Natural killer cell (primary cell): ENCODE data around the gene RPS26. TPM values are rescaled to one million over a fixed set of nuclear protein-coding genes. Genes with fewer than 3 reads are reported as not detected.
"Not testable (repeated sequence)": the region's sequence is repeated elsewhere in the genome, so short reads cannot be mapped to it uniquely, and the experiment has no call there.

Experiments used
- ATAC-seq, 3 donors: fragments of 150-1000 bp in 2 of 3; fragments of 200-7000 bp in 1 of 3; cut with Tn5 transposase; 1 replicate in 1 of 3; 2 replicates in 2 of 3; pipeline ENCODE4 v1.10.0; 2021; ENCODE audit warnings: mild to moderate bottlenecking in 2 of 3, moderate library complexity in 2 of 3
- DNase-seq, 2 donors: peaks; one replicate each; pipeline versions ENCODE4 v3.0.0 to v3.0.0-alpha.2; 2013 to 2021; ENCODE audit warnings: mixed read lengths in 1 of 2
- H3K27ac ChIP-seq: one replicate; pipeline ENCODE4 v1.5.1; 2013; ENCODE audit warnings: mild to moderate bottlenecking, low read length
- H3K27me3 ChIP-seq: one replicate; pipeline ENCODE4 v1.6.1; 2013; ENCODE audit warnings: low read length; ENCODE audit not compliant: control insufficient read depth, insufficient read depth
- H3K36me3 ChIP-seq: one replicate; pipeline ENCODE4 v1.6.1; 2013; ENCODE audit warnings: low read length; ENCODE audit not compliant: control insufficient read depth, insufficient read depth
- H3K4me1 ChIP-seq: one replicate; pipeline ENCODE4 v1.6.1; 2013; ENCODE audit warnings: low read length; ENCODE audit not compliant: control insufficient read depth, insufficient read depth
- H3K4me3 ChIP-seq: one replicate; pipeline ENCODE4 v1.5.1; 2013; ENCODE audit warnings: low read length
- H3K9me3 ChIP-seq: one replicate; pipeline ENCODE4 v1.6.1; 2013; ENCODE audit warnings: low read length; ENCODE audit not compliant: control insufficient read depth, insufficient read depth
- H3K27ac Mint-ChIP-seq, 2 donors: one replicate each; pipeline ENCODE4 v1.8.0; 2022; ENCODE audit warnings: mild to moderate bottlenecking in 2 of 2, mixed read lengths in 2 of 2, moderate library complexity in 1 of 2
- H3K27me3 Mint-ChIP-seq, 2 donors: one replicate each; pipeline ENCODE4 v1.8.0; 2022; ENCODE audit warnings: low read depth in 2 of 2, mixed read lengths in 2 of 2
- H3K36me3 Mint-ChIP-seq: one replicate; pipeline ENCODE4 v1.8.0; 2022; ENCODE audit warnings: mixed read lengths
- H3K4me1 Mint-ChIP-seq, 2 donors: one replicate each; pipeline ENCODE4 v1.8.0; 2022; ENCODE audit warnings: mixed read lengths in 2 of 2
- H3K4me3 Mint-ChIP-seq: one replicate; pipeline ENCODE4 v1.8.0; 2022; ENCODE audit warnings: mild to moderate bottlenecking, moderate library complexity, mixed read lengths
- H3K9me3 Mint-ChIP-seq, 2 donors: one replicate each; pipeline ENCODE4 v1.8.0; 2022; ENCODE audit warnings: mixed read lengths in 2 of 2
- WGBS: methylation state at CpG from one replicate; pipeline ENCODE4 v1.1.7; 2013; ENCODE audit warnings: missing lambda C conversion rate; ENCODE audit not compliant: insufficient coverage; 5-methylcytosine and 5-hydroxymethylcytosine counted together
- intact Hi-C: fragments of 100-400 bp; cut with micrococcal nuclease; formaldehyde crosslinking; loops from one replicate; pipeline ENCODE4 v1.14.2; 2022
- total RNA-seq, 4 donors: library from RNA; stranded (reverse); fragments of 120-200 nt in 1 of 4; gene quantifications; one replicate each; pipeline versions ENCODE4 v1.2.3 to v1.2.4, GENCODE V29; 2013 to 2022
- TF ChIP-seq, protein P1 (sequence below): fragments of 200-600 bp; IDR thresholded peaks from one replicate; pipeline ENCODE4 v1.8.0; 2022; ENCODE audit warnings: antibody characterized with exemption

Gene RPS26
- total RNA-seq, 3 donors from 2014 or later (not counting 1 experiment from before 2014, with no cell fraction given) = 29.5 to 50.3 (median 35.5) TPM

DNA sequence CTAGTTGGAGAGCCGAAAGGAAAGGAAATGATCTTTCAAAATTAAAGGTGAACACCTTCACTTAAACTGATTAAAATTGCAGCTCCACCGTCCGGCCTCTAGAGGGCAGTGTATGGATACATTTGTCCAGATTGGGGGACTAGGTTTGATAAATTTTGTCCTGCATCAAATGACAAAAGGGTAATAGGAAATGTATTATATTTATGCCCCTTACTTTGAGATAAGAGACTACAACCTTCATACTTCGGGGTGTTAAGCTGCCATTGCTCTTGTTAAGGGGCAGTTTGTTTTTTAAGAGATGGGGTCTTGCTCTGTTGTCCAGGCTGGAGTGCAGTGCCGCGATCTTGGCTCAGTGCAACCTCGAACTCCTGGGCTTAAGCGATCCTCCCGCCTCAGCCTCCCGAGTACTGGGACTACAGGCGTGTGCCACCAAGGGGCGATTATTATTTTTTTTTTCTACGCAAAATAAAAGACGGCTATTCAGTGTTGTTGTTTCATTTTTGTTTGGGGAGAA lies 45.5 kb upstream of the RPS26 start:
- intact Hi-C loops = loop anchor here (1.0 to 2.0 kb wide), 3 partner anchors 33 to 108 kb away; partner anchors contain the start of genes PA2G4 and RPS26
- Mint-ChIP-seq H3K27me3 (no peaks in the 10 kb centered on the region), H3K4me1 (peaks cover 14 to 20% of the 10 kb centered on the region in 2 donors), H3K4me3 (peak overlapping the region; percentile 89), H3K36me3 (peaks cover 11% of the 10 kb centered on the region), H3K9me3 (no peaks in the 10 kb centered on the region), H3K27ac (peak overlapping the region; percentile 65 to 84)
- Histone ChIP-seq H3K27me3 (no peaks in the 10 kb centered on the region), H3K36me3 (peaks cover 30% of the 10 kb centered on the region), H3K9me3 (no peaks in the 10 kb centered on the region), H3K4me1 (peaks cover 21% of the 10 kb centered on the region), H3K27ac (no peak overlapping the region), H3K4me3 (peak overlapping the region; percentile 42)
- ATAC-seq = peak; percentile 62 to 80 (median 62)
- 44% methylated on average over 12 of the region's 14 CpGs for WGBS
- DNase-seq = peak; percentile 38 to 89
- TF ChIP-seq, protein P1, sequence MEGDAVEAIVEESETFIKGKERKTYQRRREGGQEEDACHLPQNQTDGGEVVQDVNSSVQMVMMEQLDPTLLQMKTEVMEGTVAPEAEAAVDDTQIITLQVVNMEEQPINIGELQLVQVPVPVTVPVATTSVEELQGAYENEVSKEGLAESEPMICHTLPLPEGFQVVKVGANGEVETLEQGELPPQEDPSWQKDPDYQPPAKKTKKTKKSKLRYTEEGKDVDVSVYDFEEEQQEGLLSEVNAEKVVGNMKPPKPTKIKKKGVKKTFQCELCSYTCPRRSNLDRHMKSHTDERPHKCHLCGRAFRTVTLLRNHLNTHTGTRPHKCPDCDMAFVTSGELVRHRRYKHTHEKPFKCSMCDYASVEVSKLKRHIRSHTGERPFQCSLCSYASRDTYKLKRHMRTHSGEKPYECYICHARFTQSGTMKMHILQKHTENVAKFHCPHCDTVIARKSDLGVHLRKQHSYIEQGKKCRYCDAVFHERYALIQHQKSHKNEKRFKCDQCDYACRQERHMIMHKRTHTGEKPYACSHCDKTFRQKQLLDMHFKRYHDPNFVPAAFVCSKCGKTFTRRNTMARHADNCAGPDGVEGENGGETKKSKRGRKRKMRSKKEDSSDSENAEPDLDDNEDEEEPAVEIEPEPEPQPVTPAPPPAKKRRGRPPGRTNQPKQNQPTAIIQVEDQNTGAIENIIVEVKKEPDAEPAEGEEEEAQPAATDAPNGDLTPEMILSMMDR = peak; percentile 83

DNA sequence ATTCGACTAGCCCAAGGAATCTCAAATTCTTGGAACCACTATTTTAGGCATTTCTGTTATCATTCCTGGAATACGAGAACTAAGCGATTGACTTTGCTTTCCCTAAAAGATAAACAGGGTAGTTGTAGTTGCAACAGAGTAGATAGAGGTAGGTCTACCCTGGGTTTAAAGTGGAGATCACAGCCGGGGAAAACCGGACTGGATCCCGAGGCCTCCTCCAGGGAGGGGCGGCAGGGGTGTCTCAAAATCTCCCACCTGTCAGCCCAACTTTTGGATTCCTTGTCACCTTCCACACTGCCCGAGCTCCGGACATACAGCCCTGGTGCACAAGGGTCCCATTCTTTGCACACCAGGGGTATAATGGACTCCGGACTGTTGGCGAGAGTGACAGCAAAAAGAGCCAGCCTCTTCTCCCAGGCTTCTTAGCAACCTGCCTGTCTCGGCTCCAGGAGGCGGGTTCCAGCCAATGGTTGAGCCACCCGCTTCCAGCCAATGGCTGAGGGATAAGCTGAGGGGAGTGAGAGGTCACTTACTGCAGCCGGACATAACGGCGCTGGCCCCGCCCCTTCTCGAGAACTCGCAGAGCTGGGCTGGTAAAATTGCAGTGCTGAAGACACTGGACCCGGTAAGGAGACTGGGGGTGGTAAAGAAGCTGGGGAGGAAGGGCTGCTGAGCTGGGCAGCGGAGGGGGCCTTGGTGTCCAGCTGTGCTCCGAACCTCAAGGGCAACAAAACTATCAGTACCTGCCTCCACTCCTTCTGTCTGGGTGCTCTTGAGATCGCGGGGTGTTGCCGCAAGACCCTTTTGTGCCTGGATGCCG lies 44.8 kb upstream of the RPS26 start, which contains the start of gene SUOX:
Gene SUOX, plus strand, starts transcription at position 562 of the 820 bp plus-strand sequence. CDS start 4,946 bp downstream, outside the sequence.
- Mint-ChIP-seq H3K4me3 (peak within 1 kb of the TSS; percentile 89), H3K36me3 (peaks cover 8% of the 10 kb centered on the region), H3K27me3 (no peaks in the 10 kb centered on the region), H3K4me1 (peaks cover 14 to 20% of the 10 kb centered on the region in 2 donors), H3K9me3 (no peaks in the 10 kb centered on the region), H3K27ac (peak within 1 kb of the TSS; percentile 65 to 84)
- no peaks in the 10 kb centered on the region for H3K27me3 ChIP-seq
- peak within 1 kb of the TSS; percentile 15 for H3K27ac ChIP-seq
- TF ChIP-seq, protein P1 = no peak
- ATAC-seq (peak; percentile 93), DNase-seq (peak; percentile 39 to 57)
- peaks cover 21% of the 10 kb centered on the region for H3K4me1 ChIP-seq
- no peaks in the 10 kb centered on the region for H3K9me3 ChIP-seq
- H3K36me3 ChIP-seq = peaks cover 25% of the 10 kb centered on the region
- peak within 1 kb of the TSS; percentile 42 for H3K4me3 ChIP-seq
- intact Hi-C loops = loop anchor here (1.0 to 2.0 kb wide), 3 partner anchors 32 to 107 kb away; partner anchors contain the start of genes PA2G4 and RPS26
- 8% methylated on average over 27 of the region's 27 CpGs for WGBS

DNA sequence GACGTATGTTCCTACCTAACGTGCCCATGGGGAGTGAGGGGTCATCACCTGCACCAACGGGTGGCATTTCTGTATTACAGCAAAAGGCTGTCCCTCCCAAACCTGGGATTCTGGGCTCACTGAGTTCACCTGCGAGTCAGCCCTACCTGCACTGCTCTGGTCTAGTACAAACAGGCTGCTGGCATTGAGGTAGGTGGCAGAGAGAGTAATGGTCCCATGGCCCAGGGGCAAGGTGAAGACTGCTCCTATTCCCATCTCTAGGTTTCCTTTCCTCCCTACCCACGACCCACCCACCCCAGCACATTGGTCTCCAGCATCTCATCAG lies 44.2 kb upstream of the RPS26 start:
- H3K9me3 ChIP-seq = no peaks in the 10 kb centered on the region
- 6% methylated on average over 5 of the region's 5 CpGs for WGBS
- TF ChIP-seq, protein P1 = no peak
- Mint-ChIP-seq H3K36me3 (peaks cover 2% of the 10 kb centered on the region), H3K27ac (peak overlapping the region; percentile 65 to 84), H3K4me3 (peak overlapping the region; percentile 89), H3K4me1 (peaks cover 14 to 20% of the 10 kb centered on the region in 2 donors), H3K9me3 (no peaks in the 10 kb centered on the region), H3K27me3 (no peaks in the 10 kb centered on the region)
- DNase-seq = no peak
- H3K36me3 ChIP-seq = peaks cover 20% of the 10 kb centered on the region
- H3K4me3 ChIP-seq = peak overlapping the region; percentile 42
- peaks cover 21% of the 10 kb centered on the region for H3K4me1 ChIP-seq
- H3K27me3 ChIP-seq = no peaks in the 10 kb centered on the region
- intact Hi-C loops = loop anchor here (2.0 kb wide), 2 partner anchors 31 to 43 kb away; partner anchors contain the start of gene RPS26
- H3K27ac ChIP-seq = no peak overlapping the region
- ATAC-seq = peak in 1 of 3 donors; percentile 10

DNA sequence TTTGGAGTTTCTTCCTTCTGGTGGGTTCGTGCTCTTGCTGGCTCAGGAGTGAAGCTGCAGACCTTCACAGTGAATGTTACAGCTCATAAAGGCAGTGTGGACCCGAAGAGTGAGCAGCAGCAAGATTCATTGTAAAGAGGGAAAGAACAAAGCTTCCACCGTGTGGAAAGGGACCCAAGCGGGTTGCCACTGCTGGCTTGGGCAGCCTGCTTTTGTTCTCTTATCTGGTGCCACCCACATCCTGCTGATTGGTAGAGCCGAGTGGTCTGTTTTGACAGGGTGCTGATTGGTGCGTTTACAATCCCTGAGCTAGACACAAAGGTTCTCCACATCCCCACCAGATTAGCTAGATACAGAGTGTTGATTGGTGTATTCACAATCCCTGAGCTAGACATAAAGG lies 42.2 kb upstream of the RPS26 start:
- ATAC-seq, H3K27me3 Mint-ChIP-seq, H3K27ac Mint-ChIP-seq, H3K36me3 Mint-ChIP-seq, H3K4me3 Mint-ChIP-seq, H3K9me3 ChIP-seq, H3K27ac ChIP-seq, DNase-seq, H3K27me3 ChIP-seq, intact Hi-C loops, H3K4me3 ChIP-seq, H3K9me3 Mint-ChIP-seq, H3K36me3 ChIP-seq: not testable (repeated sequence)
- H3K4me1 ChIP-seq = peaks cover 21% of the 10 kb centered on the region
- H3K4me1 Mint-ChIP-seq = peaks cover 14 to 20% of the 10 kb centered on the region in 2 donors
- WGBS = 70% methylated on average over 3 of the region's 6 CpGs

- intact Hi-C loops, H3K36me3 ChIP-seq, H3K9me3 Mint-ChIP-seq, H3K9me3 ChIP-seq, H3K4me3 Mint-ChIP-seq, ATAC-seq, H3K27ac ChIP-seq, H3K36me3 Mint-ChIP-seq, H3K27me3 ChIP-seq, DNase-seq, H3K27ac Mint-ChIP-seq, H3K27me3 Mint-ChIP-seq, H3K4me3 ChIP-seq: not testable (repeated sequence)
- WGBS = 97% methylated on average over 33 of the region's 33 CpGs
- peaks cover 14 to 20% of the 10 kb centered on the region in 2 donors for H3K4me1 Mint-ChIP-seq
- peaks cover 21% of the 10 kb centered on the region for H3K4me1 ChIP-seq
Observed at GRCh38 chr12:55999999-56000540, 41.6 kb upstream of the RPS26 start.
